ENCODE results near the gene CD83.

CD83 gene

DNA sequence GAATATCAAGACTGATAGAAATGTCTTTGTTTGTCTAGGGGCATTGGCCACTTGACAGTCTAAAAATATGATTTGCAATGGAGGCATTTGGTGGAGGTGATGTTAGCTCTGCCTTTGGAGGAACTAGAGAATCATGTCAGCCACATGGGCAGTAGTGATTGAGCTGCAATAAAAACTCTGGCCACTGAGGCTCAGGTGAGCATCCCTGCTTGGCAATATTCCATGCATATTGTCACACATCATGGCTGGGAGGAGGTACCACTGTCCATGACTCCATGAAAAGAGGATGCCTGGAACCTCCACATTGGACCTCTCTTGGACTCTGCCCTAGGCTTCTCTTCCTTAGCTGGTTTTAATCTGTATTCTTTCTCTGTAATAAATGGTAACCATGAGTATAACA, 10.6 kb upstream of the CD83 start:
- Mint-ChIP-seq H3K4me1 (no peaks in the 10 kb centered on the region), H3K36me3 (ENCODE audit: low read depth) (no peaks in the 10 kb centered on the region), H3K27me3 (ENCODE audit: low read depth) (peaks cover 29% of the 10 kb centered on the region), H3K27ac (no peak overlapping the region), H3K9me3 (peaks cover 14% of the 10 kb centered on the region), H3K4me3 (no peak overlapping the region)
- TF ChIP-seq, protein P1, sequence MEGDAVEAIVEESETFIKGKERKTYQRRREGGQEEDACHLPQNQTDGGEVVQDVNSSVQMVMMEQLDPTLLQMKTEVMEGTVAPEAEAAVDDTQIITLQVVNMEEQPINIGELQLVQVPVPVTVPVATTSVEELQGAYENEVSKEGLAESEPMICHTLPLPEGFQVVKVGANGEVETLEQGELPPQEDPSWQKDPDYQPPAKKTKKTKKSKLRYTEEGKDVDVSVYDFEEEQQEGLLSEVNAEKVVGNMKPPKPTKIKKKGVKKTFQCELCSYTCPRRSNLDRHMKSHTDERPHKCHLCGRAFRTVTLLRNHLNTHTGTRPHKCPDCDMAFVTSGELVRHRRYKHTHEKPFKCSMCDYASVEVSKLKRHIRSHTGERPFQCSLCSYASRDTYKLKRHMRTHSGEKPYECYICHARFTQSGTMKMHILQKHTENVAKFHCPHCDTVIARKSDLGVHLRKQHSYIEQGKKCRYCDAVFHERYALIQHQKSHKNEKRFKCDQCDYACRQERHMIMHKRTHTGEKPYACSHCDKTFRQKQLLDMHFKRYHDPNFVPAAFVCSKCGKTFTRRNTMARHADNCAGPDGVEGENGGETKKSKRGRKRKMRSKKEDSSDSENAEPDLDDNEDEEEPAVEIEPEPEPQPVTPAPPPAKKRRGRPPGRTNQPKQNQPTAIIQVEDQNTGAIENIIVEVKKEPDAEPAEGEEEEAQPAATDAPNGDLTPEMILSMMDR (IDR thresholded peaks at IDR 0.05; ENCODE audit: unreplicated experiment in 3 of 3) = no peak

DNA sequence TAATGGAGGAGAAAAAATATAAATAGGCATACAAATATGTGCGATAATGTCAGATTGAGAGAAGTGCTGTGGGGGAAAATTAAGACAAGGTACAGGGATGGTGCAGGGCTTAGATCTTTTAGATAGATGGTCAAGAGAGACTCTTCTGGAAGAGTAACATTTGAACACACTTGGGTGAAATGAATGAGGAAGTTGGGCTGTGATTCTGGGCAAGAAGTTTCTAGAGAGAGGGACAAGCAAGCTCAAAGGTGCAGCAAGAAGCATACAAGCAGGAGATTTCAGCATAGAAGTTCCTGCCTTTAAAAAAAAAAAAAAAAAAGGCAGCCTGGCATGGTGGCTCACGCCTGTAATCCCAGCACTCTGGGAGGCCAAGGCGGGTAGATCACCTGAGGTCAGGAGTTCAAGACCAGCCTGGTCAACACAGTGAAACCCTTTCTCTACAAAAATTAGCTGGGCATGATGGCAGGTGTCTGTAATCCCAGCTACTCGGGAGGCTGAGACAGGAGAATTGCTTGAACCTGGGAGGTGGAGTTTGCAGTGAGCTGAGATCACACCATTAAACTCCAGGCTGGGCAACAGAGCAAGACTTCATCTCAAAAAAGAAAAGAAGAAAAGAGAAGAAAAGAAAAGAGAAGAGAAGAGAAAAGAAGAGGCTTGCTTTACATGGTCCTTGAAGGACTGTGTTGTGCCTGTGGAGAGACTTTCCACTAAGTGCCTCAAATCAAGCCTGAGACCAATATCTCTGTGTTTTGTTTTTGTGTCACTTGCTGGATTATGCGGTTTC, 9.7 kb upstream of the CD83 start:
- H3K9me3 Mint-ChIP-seq = peaks cover 14% of the 10 kb centered on the region
- no peak overlapping the region for H3K4me3 Mint-ChIP-seq
- no peak overlapping the region for H3K27ac Mint-ChIP-seq
- H3K27me3 Mint-ChIP-seq (ENCODE audit: low read depth) = peaks cover 28% of the 10 kb centered on the region
- H3K36me3 Mint-ChIP-seq (ENCODE audit: low read depth) = no peaks in the 10 kb centered on the region
- H3K4me1 Mint-ChIP-seq = no peaks in the 10 kb centered on the region
- TF ChIP-seq, protein P1 (IDR thresholded peaks at IDR 0.05; ENCODE audit: unreplicated experiment in 3 of 3) = no peak

DNA sequence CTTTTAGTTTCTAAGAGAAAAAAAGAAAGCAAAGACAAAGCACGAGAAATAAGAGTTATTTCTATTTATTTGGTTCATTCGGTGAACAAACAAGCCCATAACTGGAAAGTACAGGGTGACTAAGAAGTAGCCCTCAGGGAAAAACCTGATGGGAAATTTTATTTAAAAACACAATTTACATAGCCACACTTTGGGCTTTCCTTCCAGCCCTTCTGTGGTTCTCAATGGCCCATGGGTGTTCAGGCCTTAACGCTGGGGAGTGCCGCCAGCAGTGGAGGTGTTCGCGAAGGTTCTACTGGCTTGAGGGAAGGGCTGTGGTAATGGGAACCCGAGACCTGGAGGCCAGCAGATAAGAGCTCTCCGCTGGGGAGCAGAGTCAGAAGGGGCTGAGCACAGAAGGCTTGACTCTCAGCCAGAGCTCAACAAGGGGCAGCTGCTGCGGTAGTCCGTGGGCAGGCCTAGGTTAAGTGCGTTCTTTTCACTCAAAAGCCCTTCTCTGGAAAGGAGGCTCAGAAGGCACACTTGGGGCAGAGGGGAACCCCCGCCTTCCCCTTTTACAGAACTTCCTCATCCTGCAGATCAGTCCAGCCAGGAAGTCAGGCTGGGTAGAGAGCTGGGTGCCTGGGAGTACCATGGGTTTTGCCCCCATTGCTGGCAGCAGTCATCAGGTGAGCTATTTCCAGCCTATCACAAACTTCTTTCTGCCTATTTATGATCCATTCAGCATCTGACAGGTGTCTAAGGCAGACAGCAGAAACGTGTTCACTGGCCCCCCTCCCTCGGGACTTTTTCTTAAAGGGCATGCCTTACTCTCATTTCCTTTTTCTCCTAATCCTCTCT, 8.8 kb upstream of the CD83 start:
- no peak overlapping the region for H3K27ac Mint-ChIP-seq

DNA sequence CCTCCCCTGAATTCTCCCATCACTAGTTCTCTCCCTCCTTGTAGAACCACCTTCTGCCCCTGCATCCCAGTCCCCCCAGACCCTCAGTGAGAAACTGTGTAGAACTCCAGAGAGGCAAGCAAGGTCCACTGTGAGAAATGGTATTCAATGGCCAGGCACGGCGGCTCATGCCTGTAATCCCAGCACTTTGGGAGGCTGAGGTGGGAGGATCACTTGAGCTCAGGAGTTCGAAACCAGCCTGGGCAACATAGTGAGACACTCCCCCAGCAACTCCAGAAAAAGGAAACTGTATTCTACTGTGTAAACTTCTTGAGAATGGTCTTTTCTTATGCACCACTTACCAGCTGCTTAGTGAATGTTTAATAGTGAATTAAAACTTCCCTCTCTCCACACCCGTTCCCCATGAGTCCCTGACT, 8.2 kb upstream of the CD83 start:
- TF ChIP-seq, protein P1 (IDR thresholded peaks at IDR 0.05; ENCODE audit: unreplicated experiment in 3 of 3) = no peak
- Mint-ChIP-seq H3K9me3 (peaks cover 14% of the 10 kb centered on the region), H3K27ac (no peak overlapping the region), H3K4me1 (no peaks in the 10 kb centered on the region), H3K27me3 (ENCODE audit: low read depth) (peaks cover 24% of the 10 kb centered on the region), H3K4me3 (no peak overlapping the region), H3K36me3 (ENCODE audit: low read depth) (no peaks in the 10 kb centered on the region)

More for the DNA sequence above, 8.8 kb upstream of the CD83 start:
- no peak overlapping the region for H3K4me3 Mint-ChIP-seq
- H3K36me3 Mint-ChIP-seq (ENCODE audit: low read depth) = no peaks in the 10 kb centered on the region
- TF ChIP-seq, protein P1 (IDR thresholded peaks at IDR 0.05; ENCODE audit: unreplicated experiment in 3 of 3) = no peak
- no peaks in the 10 kb centered on the region for H3K4me1 Mint-ChIP-seq
- peaks cover 25% of the 10 kb centered on the region for H3K27me3 Mint-ChIP-seq (ENCODE audit: low read depth)
- H3K9me3 Mint-ChIP-seq = peaks cover 14% of the 10 kb centered on the region

DNA sequence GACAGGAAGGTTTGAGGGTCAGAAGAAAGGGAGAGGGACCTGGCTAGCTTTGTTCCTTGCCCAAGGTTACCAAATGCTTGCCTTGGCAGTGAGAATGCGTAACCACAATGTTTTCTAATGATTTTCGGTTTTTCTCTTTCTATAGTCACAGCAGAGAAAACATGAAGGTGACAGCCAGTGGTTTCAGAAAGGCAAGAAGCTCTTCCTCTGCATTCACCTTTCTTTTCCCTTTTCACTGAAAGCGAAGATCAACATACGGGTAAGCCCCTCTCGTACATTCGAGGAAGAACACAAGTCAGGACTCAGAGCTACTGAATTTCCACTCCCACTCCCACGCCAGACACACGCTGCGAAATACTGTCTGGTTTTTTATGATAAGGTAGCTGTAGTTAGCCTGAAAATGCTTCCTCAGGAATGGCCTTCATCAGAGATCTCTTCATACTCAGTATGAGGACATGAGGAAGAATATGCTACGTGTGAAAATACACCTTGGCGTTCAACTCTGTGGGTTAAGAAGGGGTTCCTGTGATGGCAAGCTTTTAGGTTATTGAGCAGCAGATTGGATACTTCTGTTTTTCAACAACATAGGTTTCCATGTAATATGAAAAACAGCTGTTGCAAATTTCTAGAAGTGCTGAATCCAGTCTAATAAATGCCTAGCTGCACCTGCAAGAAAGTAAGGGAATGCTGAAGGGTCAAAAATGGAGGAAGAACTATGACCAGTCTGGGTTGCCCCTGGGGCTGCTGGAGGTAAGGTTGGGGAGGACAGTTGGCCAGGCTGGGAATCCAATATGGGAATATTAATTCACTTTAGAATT, 7.4 kb upstream of the CD83 start:
- TF ChIP-seq, protein P1 (IDR thresholded peaks at IDR 0.05; ENCODE audit: unreplicated experiment in 3 of 3) = no peak
- Mint-ChIP-seq H3K4me1 (no peaks in the 10 kb centered on the region), H3K27me3 (ENCODE audit: low read depth) (peaks cover 20% of the 10 kb centered on the region), H3K36me3 (ENCODE audit: low read depth) (no peaks in the 10 kb centered on the region), H3K4me3 (no peak overlapping the region), H3K9me3 (peaks cover 14% of the 10 kb centered on the region), H3K27ac (no peak overlapping the region)
